ENCODE results near the gene USH1C. TPM values are rescaled to one million over a fixed set of nuclear protein-coding genes. Genes with fewer than 3 reads are reported as not detected.

USH1C gene
- total and polyA plus RNA-seq, 4 donors = 0.10 to 0.55 (median 0.13) TPM

- ATAC-seq (ENCODE audit: insufficient read depth, low FRiP score) = no peak
Observed at GRCh38 chr11:17552392-17553248, 8.4 kb upstream of the USH1C start.

DNA sequence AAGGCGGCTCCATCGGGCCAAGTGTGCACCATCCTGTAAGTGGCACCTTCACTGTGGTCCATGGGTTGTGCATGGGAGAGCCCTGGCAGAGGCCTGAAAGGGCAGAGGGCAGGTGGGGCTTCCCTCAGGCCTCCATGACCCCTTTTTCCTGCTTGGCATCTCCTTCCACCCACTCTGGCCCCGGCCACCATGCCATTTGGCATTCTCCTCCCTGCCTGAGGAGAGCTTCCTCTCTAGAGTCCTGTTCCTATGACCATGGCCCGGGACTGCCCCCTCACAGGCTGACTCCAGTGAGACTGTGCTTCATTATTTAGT, 7.8 kb upstream of the USH1C start:
- no peak overlapping the region for H3K4me3 ChIP-seq
- H3K27me3 ChIP-seq (ENCODE audit: control insufficient read depth in 3 of 3, insufficient read depth in 3 of 3, low read length in 2 of 3) = peaks cover 0 to 2% (median 0%) of the 10 kb centered on the region in 3 donors
- peaks cover 0 to 4% (median 0%) of the 10 kb centered on the region in 4 donors for H3K9me3 ChIP-seq (ENCODE audit: control insufficient read depth in 4 of 4, insufficient read depth in 3 of 4, low read length in 3 of 4)
- WGBS, 2 donors = 89 to 94% methylated on average over 4 of the region's 4 CpGs
- H3K27ac ChIP-seq (ENCODE audit: low read depth in 1 of 2, low read length in 1 of 2) = no peak overlapping the region
- no peak overlapping the region for H3K9ac ChIP-seq (ENCODE audit: insufficient read depth in 1 of 2, low read length in 2 of 2)
- ATAC-seq (ENCODE audit: insufficient read depth, low FRiP score) = no peak
- no peak for TF ChIP-seq CTCF (IDR thresholded peaks at IDR 0.05; ENCODE audit: control extremely low read depth, extremely low read depth)
- no peaks in the 10 kb centered on the region for H3K36me3 ChIP-seq (ENCODE audit: control insufficient read depth in 4 of 4, insufficient read depth in 4 of 4, low read length in 4 of 4)
- no peaks in the 10 kb centered on the region for H3K4me1 ChIP-seq (ENCODE audit: control insufficient read depth in 5 of 5, insufficient read depth in 5 of 5, low read length in 5 of 5)
- no peak for DNase-seq

More at GRCh38 chr11:17552392-17553248, 8.4 kb upstream of the USH1C start:
- H3K36me3 ChIP-seq (ENCODE audit: control insufficient read depth in 4 of 4, insufficient read depth in 4 of 4, low read length in 4 of 4) = no peaks in the 10 kb centered on the region
- no peak overlapping the region for H3K4me3 ChIP-seq
- H3K27ac ChIP-seq (ENCODE audit: low read depth in 1 of 2, low read length in 1 of 2) = no peak overlapping the region
- no peak for TF ChIP-seq CTCF (IDR thresholded peaks at IDR 0.05; ENCODE audit: control extremely low read depth, extremely low read depth)
- no peak for DNase-seq
- H3K9me3 ChIP-seq (ENCODE audit: control insufficient read depth in 4 of 4, insufficient read depth in 3 of 4, low read length in 3 of 4) = peaks cover 0 to 2% (median 0%) of the 10 kb centered on the region in 4 donors
- no peak overlapping the region for H3K9ac ChIP-seq (ENCODE audit: insufficient read depth in 1 of 2, low read length in 2 of 2)
- 90 to 94% methylated on average over 10 of the region's 10 CpGs for WGBS, 2 donors
- H3K27me3 ChIP-seq (ENCODE audit: control insufficient read depth in 3 of 3, insufficient read depth in 3 of 3, low read length in 2 of 3) = no peaks in the 10 kb centered on the region
- H3K4me1 ChIP-seq (ENCODE audit: control insufficient read depth in 5 of 5, insufficient read depth in 5 of 5, low read length in 5 of 5) = no peaks in the 10 kb centered on the region

GRCh38 chr11:17551347-17552040, 7.3 kb upstream of the USH1C start:
- TF ChIP-seq CTCF (IDR thresholded peaks at IDR 0.05; ENCODE audit: control extremely low read depth, extremely low read depth) = no peak
- H3K36me3 ChIP-seq (ENCODE audit: control insufficient read depth in 4 of 4, insufficient read depth in 4 of 4, low read length in 4 of 4) = no peaks in the 10 kb centered on the region
- peak in 2 of 3 donors; percentile 22 to 28 for DNase-seq
- H3K9me3 ChIP-seq (ENCODE audit: control insufficient read depth in 4 of 4, insufficient read depth in 3 of 4, low read length in 3 of 4) = peaks cover 0 to 4% (median 0%) of the 10 kb centered on the region in 4 donors
- no peak overlapping the region for H3K9ac ChIP-seq (ENCODE audit: insufficient read depth in 1 of 2, low read length in 2 of 2)
- 62 to 64% methylated on average over 7 of the region's 7 CpGs for WGBS, 2 donors
- no peak overlapping the region for H3K4me3 ChIP-seq
- ATAC-seq (ENCODE audit: insufficient read depth, low FRiP score) = no peak
- no peak overlapping the region for H3K27ac ChIP-seq (ENCODE audit: low read depth in 1 of 2, low read length in 1 of 2)
- no peaks in the 10 kb centered on the region for H3K4me1 ChIP-seq (ENCODE audit: control insufficient read depth in 5 of 5, insufficient read depth in 5 of 5, low read length in 5 of 5)
- H3K27me3 ChIP-seq (ENCODE audit: control insufficient read depth in 3 of 3, insufficient read depth in 3 of 3, low read length in 2 of 3) = peaks cover 0 to 3% (median 0%) of the 10 kb centered on the region in 3 donors

Measured in lung (tissue), 12 donors.